Fibroblast of pulmonary artery (primary cell): ENCODE results near the gene RFC3.
A peak's percentile ranks its signal among the peaks of the same experiment; 100 is the strongest.

Experiments
- DNase-seq: peaks from one replicate; pipeline ENCODE4 v3.0.0-alpha.2; 2010; ENCODE audit warnings: low read depth
- H3K4me3 ChIP-seq: replicated peaks from 2 replicates; pipeline ENCODE4 v1.5.1; 2011; ENCODE audit warnings: low read depth, mild to moderate bottlenecking, control low read depth, low read length, moderate library complexity
- CTCF ChIP-seq: IDR thresholded peaks from 2 replicates; pipeline ENCODE4 v1.5.1; 2011; ENCODE audit warnings: mild to moderate bottlenecking, control low read depth, low read length, inconsistent platforms; ENCODE audit errors: missing control alignments

Gene RFC3

GRCh38 chr13:33867472-33867871 is 49.5 kb downstream of the RFC3 start:
- TF ChIP-seq CTCF, result no peak
- no peak for DNase-seq
- H3K4me3 ChIP-seq, result no peak overlapping the region

- H3K4me3 ChIP-seq, result no peak overlapping the region
- no peak for DNase-seq
- TF ChIP-seq CTCF, result no peak
These were observed 50.5 kb downstream of the RFC3 start for GRCh38 chr13:33868343-33868994.

GRCh38 chr13:33869005-33869404 is 51.1 kb downstream of the RFC3 start:
- TF ChIP-seq CTCF, result no peak
- no peak for DNase-seq
- no peak overlapping the region for H3K4me3 ChIP-seq

- DNase-seq, result no peak
- TF ChIP-seq CTCF, result no peak
- H3K4me3 ChIP-seq, result no peak overlapping the region
These were observed 52.2 kb downstream of the RFC3 start for GRCh38 chr13:33870046-33870668.

GRCh38 chr13:33871207-33872004 is 53.5 kb downstream of the RFC3 start:
- no peak for DNase-seq
- no peak overlapping the region for H3K4me3 ChIP-seq
- TF ChIP-seq CTCF, result no peak

DNA sequence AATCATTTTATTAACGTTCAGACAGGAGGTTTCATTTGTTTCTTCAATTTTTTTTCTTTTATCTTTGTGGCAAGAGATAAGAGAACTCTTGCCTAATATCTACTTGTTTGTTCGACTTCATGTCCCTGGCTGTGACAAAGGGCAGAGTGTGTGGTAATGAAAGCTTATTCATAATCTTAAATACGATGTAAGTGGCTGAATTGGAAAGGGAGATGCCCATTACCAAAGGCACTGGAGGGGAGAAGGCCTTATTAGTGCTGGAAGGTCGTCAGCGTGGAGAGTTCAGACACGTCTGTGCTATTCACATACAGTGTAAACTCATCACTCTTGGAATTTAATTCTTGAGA is 54.0 kb downstream of the RFC3 start:
- TF ChIP-seq CTCF, result no peak
- H3K4me3 ChIP-seq, result no peak overlapping the region
- peak; percentile 36 for DNase-seq
